CD4-positive, alpha-beta T cell treated with Interleukin-2 at 100 ng/mL for 4 hours (primary cell): ENCODE results near the gene ADAMTS8.

Experiments
- DNase-seq: peaks from one replicate; pipeline ENCODE4 v3.0.0-alpha.2; 2020; ENCODE audit warnings: low spot score

The ADAMTS8 gene

DNA sequence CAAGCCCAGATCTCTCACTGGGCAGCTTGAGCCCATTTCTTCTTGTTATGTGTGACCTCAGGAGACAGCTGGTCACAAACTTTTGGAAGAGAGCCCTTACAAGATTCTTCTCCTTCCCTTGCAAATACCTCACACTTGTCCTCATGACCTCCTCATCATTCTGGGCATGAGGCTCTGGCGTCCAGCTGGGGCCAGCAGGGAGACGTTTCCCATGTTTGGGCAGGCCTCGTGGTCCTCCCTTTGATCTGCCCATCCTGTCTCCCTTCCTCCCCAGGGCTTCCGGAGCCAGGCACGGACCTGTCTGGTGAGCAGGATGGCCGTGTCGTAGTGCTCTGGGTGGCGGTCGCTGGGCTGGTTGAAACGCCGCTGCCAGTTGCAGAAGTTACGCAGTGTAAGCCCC, 9.7 kb downstream of the ADAMTS8 start:
- DNase-seq, result no peak

DNA sequence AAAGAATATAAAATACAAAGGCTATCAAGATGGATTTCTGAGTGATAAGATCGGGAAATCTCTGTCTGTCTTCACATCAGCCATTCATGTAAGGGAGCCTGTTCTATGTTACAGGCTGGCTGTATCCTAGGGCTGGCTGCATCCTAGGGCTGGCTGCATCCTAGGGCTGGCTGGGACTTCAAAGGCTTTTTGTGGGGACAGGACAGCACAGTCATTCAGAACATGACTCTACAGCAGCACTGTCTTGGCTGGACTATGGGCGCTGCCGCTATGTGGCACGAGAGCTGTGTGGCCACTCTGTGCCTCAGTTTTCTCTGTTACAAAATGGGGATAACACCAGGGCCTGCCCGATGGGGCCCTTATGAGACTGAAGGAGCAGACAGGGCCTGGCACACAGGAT, 10.2 kb downstream of the ADAMTS8 start:
- no peak for DNase-seq

DNA sequence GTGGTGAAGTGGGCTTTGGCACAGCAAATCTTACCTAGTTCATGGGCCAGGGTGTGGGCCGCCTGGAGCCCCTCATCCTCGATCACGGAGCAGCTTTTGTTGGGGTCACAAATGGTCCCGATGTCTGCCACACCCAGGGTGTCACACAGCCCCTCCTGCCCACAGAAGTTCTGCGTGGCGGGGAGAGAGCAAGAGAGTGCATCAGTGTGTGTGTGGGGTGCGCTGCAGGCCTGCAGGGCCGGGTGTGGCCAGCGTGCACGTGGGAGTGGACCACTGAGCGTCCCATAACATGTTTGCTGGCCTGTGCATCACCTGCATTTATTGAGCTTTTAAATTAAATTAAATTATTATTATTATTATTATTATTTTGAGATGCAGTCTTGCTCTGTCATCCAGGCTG, 11.5 kb downstream of the ADAMTS8 start:
- DNase-seq, result no peak

DNA sequence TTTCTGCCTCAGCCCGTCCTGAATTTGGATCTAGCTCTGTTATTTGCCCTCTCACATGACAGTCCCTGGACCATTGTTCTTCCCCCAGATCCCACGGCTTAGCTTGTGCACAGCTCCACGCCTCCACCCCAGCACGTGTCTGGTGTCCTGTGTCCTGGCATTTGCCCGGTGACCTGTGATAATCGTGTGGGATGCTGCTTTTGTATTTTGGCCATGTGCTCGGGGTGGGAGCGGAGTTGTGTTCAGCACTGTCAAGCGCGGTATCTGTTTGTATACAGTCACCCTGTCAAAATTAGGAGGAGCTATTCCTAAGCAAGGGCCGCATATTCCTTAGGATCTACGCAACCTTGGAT, 11.9 kb downstream of the ADAMTS8 start:
- DNase-seq, result no peak

DNA sequence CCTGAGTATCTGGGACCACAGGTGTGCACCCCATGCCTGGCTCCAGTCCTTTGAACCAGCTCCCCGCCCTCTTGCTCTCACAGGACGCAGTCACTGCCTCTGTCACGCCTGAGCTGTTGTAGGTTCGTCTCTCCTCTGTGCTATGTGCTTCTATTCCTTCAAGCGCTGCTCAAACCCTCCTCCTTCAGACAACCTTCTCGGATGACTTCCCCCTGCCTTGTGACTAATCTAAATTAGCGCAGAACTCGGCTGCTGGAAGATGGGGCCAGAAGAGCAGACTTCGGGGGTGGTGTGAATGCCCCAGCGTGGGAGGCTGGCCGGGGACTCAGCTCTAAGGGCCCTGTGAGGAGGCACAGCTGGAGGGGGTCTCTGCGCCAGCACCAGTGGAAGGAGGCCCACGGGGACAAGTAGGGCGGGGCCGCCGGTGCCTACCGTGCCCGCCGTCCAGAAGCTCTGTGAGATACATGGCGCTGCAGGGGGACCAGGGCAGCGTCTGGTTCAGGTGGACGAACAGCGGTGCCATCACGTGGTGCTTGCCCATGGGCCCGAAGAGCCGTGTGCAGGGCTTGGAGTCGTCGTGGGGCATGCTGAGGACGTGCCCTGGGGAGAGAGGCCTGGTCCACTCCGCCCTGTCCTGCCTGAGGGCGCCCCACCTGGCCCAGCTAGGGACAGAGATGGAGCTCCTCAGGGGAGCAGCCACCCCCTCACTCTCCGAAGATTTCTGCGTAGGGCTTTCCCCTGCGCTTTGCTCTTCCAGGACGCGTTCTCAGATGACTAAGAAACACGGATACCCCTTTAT, 12.5 kb downstream of the ADAMTS8 start:
- no peak for DNase-seq

DNA sequence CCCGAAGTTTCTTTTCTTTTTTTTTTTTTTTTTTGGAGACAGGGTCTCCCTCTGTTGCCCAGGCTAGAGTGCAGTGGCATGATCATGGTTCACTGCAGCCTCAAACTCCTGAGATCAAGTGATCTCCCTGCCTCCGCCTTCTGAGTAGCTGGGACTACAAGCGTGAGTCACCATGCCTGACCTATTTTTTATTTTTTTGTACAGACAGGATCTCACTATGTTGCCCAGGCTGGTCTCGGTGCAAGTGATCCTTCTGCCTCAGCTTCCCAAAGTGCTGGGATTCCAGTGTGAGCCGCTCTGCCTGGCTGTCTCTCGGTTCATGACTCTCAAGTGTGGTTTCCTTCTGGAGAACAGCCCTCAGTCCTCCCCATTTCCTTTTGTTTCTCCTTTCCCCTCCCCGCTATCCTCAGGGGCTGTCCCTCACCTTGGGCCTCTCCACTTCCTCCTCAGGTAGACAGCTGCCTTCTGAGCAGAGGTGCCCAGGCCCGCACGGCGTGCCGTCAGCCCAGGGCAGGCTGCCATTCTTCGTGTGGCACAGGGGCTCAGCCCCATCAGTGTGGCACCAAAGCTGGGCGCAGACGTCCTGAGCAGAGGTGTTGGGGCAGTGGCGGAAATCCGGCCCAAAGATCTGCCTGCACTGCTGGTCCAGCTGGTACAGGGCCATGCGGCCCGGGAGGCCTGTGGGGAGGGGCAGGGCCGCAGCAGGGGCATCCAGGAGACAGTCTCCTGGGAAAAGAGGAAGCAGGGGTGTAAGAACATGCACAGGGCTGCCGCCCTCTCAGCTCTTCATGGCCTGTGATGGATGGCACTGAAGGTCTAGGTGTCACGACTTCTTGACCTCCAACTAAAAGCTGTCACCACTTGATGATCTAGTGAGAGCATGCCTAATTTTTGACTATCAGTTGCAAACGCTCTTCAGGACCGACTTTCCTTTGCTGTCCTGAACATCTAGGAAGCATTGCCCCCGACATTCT, 14.0 kb downstream of the ADAMTS8 start:
- no peak for DNase-seq

DNA sequence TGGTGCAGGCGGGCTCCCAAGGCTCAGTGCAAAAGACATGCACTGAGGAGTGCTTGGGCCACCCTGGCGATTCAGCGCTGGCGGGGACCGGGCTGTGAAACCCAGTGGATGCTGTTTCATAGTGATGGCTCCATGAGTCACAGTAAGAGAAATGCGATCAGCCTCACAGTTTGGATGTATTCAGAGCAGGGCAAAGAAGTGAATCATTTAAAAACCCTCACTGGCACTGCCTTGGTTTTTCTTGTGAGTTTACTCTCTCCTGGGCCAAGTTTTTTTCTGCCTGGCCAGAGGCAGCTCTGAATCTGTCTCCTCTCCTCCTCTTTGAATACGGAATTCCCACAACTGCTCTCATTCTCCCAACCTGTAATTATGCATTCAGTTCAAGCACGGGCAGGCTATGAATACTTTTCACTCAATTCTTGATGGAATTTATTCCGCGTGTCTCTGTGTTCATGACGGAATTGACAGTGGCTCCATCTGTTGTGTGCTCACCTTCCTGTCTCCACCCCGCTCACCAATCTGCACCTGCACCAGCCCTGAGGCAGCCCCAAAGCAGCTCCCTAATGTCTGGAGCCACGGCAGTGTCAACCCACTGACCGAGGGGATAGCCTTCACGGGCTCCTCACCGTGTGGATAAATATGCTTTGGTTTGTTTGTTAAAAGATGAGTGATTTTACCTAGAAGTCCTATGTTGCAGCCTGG, 14.9 kb downstream of the ADAMTS8 start:
- no peak for DNase-seq

DNA sequence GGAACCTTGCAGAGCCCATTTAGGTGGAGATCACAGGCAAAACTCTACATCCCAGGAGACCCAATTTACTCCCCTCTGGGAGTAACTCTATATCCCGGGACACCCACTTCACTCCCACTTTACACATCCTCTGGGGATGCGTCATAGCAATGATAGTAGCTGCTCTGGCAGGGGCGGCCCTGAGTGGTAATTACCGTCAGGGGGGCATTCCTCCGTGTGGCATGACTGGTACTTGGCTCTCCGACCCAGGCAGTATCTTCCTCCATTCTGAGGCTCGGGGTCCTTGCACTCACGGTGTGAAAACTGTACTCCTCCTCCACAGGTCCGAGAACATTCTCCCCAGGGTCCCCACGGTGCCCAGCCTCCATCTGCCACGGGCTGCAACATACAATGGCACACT, 17.2 kb downstream of the ADAMTS8 start:
- no peak for DNase-seq

DNA sequence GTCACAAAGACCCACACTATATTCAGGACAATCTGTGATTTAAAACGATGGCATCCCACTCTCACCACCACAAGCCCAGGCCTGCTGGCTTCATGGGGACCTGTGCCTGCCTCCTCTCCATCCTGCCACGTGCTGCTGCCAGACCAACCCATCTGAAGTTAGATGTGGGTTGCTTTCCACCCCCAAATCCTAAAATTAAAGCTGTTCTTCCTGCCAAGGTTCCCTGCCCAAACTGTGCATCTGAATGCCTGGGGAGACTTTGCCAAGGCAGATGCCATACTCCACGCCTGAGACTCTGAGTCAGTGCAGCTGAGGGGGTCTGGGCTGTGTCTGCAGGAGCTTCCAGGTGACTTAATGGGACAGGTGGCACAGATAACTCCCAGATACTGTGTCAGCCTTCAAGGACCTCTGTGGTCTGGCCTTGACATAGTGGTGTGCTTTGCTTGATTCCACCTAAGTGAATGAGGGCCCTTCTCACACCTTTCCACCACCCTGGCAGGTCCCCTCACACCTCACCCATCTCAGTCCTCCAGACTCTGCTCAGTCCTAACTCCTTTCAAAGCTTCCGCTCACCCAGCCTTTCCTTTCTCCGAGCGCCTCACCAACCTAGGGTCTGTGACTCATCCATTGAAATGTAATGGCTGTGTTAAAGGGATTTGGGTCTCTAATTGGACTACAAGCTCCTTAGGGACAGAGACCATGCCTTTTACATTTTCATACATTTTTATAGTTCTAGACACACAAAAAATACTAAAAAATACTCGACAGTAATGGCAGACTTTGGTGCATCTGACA, 18.6 kb downstream of the ADAMTS8 start:
- DNase-seq, result no peak

DNA sequence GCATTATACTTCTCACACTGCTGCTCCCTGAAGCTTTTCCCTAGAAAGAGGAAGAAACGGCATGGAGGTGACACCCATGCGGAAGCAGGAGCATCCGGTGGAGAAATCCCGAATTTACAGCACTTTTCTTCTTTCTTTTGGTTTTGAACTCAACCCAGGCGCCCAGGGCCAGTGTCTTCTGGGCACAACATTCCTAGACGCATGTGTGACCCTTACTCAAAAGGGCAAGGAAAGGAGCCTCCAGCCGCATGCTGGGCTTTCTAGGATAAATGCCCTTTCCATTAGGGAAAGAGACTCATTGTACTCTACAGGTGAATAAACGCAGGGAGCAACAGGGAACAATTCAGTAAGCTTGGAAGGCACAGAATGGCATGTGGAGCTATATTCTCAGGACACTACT, 19.5 kb downstream of the ADAMTS8 start:
- DNase-seq, result no peak

DNA sequence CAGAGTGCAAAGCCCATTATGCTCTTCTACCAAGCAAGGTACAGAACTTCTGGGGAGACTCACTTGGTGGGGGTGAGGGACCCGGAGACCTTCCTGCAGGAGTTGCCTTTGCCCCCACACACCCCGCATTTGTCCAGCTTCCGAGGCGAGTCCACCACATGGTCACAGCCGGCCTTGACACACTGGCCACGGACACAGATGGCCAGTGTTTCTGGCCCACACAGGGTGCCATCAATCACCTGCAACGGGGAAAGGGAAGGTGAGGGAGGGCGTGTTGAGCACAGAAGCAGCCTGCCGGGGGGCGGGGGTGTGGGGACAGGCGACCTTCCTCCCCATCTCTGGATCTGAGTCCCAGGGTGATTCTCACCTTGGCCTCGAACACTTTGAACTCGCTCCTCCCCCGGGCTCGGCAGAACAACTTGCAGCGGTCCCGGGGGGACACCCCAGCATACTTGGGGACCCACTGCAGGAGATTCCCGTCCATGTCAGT, 20.0 kb downstream of the ADAMTS8 start:
- DNase-seq, result no peak

DNA sequence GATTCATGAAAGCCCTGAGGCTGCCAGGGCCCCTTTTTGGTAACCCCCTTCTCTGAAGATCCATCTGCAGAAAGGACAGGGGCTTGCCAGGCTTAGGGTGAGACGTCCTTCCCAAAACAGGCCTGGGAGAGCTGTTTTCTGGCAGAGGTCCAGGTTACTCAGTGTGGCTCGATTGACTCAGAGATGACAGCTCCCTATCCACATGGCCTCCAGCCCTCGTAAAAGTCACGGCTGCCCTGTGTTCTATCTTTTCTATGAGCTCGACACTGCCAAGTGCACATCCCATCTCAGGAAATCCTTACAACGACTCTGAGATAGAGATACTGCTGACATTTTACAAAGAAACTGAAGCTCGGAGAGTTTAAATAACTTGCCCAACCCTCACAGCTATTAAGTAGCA, 20.4 kb downstream of the ADAMTS8 start:
- no peak for DNase-seq

DNA sequence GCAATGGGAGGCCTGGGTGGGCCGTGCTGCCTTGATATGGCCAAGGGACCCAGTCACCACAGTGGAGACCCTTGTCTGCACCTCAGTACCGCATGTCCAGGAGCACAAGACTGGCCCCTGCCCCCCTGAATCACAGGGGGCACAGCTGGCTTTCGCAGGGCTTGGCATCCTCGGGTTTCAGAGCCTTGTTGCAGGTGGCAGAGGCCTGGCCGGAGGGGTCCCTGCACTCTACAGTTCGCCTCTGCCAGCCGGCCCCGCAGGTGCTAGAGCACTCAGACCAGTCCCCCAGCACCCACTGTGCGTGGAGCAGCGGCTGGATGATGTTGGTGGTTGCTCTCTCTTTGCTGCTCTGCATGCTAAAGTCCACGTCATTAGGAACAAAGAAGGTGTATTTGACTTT, 23.0 kb downstream of the ADAMTS8 start:
- no peak for DNase-seq

DNA sequence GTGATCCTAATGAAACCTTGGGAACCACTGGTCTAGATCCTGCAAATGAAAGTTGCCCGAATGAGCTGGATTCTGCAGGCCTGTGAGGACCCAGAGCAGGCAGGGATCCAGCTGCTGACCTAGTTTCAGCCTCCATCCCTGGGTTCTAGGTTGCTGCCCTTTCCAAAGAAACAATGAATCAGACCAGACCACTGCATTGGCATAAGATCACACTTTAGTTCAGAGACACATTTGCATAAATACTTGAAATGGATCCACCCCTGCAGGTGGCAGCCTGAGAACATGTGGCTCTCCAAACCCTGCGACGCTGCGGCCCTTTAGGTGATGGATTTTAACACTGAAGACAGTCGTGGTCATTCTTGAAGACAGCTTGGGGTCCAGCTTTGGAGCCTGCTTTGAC, 23.7 kb downstream of the ADAMTS8 start:
- DNase-seq, result no peak

DNA sequence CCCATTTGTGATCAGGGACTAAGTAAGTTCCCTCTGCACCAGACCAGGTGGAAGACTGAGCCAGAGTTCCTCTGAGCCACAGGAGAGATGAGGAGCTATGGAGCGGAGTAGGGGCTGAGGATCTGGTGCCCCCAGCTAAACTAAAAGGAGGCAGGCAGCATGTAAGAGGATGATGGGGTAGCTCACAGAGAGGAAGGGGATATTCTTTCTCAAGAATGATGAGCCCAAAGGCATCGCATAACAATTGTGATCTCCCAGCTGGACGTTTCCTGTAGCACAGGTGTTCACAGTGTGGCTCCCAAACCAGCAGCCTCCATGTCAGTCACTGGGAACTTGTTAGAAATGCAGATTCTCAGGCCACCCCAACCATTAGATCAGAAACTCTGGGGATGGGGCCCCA, 24.4 kb downstream of the ADAMTS8 start:
- DNase-seq, result no peak

DNA sequence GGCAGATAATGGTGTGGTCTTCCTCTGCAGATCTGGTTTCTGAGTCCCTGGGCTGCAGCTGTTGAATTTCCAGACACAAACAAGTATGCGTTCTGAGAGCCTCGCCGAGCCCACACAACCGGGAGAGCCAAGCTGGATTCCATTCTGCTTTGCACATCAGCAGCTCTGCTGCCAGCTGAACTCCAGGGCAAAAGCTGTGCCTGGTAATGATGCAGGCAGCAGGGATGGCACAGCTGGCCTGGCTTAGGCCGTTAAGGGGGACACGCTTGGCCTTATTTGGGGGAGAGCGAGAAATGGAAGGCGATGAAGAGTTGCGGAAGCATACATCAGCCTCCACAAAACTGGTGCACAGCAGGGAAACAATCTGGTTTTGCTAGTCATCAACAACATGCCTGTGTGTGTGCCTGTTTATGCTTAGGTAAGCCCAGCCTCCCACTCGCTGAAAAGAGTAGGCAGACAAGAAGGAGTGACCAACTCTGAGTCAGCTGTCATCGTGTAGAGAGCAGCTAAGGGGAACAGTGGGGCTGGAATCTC, 25.1 kb downstream of the ADAMTS8 start:
- DNase-seq, result no peak

DNA sequence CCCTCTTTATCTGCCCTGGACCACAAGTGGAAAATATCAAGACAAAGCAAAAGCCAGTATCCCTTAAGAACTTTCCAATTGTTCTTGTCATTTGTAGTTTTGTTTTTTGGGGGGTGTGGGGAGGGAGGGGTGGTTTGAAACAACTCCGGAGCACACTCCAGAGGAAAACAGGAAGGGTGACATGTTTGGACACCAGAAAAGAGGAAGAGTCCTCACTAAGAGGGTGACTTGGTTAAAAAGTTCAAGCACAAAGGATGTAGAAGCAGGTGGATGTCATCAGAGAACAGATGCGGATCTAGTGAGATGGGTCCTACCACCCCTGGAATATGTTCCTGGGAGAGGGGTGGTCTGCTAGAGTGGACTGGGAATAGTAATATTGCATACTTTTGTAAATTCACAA, 25.8 kb downstream of the ADAMTS8 start:
- DNase-seq, result no peak

DNA sequence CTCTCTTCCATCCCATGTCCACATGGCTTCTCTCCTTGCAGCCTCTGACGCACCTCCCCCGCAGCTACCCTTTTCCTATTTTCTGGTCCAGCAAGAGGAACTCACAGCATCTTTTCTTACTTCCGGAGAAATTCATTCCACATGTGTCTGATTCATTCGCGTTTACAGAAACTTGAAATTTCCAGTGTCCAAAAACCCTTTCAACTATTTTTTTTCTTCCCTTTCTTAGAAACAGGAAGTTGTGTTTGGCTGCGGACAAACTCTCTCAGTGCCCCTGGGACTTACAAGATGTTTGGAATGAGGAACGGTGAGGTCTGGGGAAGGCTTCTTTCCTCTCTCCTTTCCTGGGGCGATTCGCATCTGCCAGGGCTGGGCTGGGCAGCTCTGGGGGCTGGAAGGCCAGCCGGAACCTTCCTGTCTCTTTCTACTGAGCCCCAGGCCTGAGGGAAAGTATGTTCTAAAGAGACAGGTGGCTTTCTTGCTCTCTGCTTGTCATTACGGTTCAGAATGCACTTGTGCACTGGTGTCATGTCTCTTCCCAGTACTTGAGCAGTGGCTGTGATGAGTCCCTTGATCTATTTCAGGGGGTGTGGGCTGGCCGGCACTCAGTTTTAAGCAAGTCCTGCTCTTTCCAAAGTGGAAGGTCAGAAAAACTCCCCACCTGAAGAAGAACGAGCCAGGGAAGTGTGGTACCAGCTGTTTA, 27.5 kb downstream of the ADAMTS8 start:
- no peak for DNase-seq

DNA sequence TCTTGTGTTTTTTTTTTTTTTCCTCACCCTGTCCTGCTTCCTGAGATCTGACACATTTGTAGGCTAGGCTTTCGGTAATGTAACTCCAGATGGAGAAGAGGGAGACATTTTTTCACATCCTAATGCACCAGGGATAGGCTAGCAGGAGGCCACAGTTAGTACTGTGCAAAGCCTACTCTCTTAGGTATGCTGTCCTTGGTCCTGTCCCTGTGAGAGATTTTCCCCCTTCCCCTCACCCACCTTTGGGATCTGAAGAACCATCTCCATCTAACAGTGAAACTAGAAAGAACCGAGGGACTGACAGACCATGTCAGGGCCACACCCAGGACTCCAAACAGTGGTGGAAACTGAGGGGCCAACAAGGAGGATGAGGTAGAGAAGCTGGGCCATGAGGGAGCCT, 29.2 kb downstream of the ADAMTS8 start:
- no peak for DNase-seq

DNA sequence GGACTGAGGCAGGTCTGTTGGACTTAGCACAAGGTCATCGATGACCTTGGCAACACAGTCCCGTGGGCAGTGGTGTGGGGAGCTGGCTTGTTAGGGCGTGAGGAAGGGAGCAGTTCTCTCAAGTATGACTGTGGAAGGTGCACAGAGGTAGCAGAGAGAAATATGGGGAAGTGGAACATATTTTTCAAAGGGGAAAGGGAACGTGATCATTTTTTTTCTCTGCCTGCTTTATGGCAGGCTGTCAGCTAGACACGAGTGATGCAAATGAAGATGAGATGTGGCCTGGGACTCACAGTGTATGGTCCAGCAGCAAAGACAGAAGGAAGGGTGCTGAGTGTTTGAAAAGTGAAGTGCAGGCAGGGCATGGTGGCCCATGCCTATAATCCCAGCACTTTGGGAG, 30.6 kb downstream of the ADAMTS8 start:
- no peak for DNase-seq

DNA sequence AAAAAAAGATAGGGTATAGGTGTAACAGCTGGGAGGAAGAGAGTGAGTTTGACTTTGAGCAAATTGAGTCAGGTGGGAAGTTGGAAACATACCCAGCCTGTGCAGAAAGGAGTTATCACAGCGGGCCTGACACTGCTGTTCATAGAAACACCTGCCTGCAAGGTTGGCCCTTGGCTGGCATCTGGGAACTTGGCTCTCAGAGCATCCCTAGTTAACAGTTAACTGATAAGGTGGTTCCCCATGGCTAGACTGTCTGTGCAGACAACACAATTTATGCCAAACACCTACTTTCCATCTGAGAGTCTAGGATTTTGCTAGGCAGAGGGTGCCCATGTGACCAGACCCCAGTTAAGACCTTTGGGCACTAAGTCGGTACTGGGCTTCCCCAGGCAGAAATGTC, 31.4 kb downstream of the ADAMTS8 start:
- DNase-seq, result no peak
